Measurements from ENCODE around the gene ACADL.
"Not testable (repeated sequence)": the region's sequence is repeated elsewhere in the genome, so short reads cannot be mapped to it uniquely, and the experiment has no call there.

The ACADL gene

GRCh38 chr2:210203147-210203546 is 22.1 kb downstream of the ACADL start:
- FAIRE-seq = peak; percentile 52
- no peak for DNase-seq (ENCODE audit: low spot score)

- FAIRE-seq = no peak
- DNase-seq (ENCODE audit: low spot score) = no peak
These were observed 25.4 kb downstream of the ACADL start for GRCh38 chr2:210199854-210200253.

- FAIRE-seq (peak; percentile 93), DNase-seq (ENCODE audit: low spot score) (peak; percentile 22)
These were observed 26.0 kb downstream of the ACADL start for GRCh38 chr2:210199186-210199765.

DNA sequence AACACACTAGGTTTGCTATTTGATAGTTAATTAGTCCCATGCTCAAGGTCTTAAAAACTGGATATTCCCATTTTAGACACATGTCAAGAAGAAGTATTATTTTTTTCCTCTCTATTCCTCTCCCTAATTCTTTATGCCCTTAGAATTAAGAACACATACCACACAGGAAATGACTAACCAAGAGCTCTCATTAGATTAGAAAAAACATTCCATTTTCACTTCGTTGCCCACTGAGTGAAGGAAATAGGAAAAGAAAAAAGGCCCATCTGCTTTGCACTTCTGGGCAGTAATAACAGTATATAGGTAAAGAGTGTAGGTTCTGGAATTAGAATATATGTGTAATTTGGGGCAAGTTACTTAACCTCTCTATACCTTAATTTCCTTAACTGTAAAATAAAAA is 26.9 kb downstream of the ACADL start:
- peak; percentile 76 for FAIRE-seq
- DNase-seq (ENCODE audit: low spot score) = peak; percentile 16

DNA sequence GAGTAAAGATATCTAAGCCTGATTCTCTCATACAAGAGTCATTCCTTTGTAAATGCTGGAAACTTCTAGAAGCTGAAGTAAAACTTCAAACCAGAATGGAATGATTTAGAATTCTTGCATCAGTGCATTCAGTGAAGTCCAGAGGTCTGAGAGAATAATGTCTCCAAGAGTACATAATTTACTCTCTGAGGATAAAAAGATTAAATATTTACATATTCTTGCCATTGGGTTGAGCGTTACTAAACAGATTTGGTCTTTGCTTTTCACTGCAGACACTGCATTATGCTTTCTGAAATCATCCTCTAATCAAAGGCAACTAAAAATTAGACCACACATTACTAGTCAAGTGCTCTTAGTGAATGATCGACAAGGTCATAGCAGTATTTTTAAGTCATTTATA is 27.5 kb downstream of the ACADL start:
- DNase-seq (ENCODE audit: low spot score) = no peak
- no peak for FAIRE-seq

DNA sequence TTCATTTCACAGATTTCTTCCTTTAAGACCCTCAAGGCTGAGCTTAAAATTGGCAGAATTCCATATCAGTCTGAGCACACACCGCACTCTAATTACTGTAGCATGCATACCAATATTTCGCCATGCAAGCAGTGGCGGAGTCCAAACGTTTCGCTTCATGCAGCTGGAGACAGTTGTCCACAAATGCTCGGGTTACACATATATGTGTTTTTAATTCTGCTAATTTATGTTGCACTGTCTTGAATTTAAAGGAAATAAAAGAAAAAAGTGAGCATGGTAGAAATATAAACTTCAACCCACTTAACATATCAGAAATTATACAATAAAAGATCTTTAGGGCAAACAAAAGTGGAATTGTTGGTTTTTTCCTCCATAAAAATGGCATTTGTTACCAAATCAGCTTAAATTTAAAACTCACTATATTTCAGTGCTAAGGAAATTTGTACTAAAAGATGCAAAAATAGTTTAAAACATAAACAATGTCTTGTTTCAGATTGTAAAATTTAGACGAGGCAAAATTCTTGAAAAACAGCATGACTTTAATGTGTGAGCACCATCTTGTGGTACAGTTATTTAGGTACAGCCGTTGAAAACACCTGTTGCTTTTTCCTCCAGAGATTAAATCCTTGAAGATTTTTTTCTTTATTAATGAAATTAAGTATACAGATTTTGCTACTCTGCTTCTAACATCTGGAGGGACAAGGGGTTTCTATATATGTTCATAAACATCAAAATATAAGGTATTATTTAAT is 30.0 kb downstream of the ACADL start:
- DNase-seq (ENCODE audit: low spot score) (peak; percentile 41), FAIRE-seq (peak; percentile 89)

- peak; percentile 36 for DNase-seq (ENCODE audit: low spot score)
- FAIRE-seq = peak; percentile 89
These were observed 34.9 kb downstream of the ACADL start for GRCh38 chr2:210190345-210190744.

DNA sequence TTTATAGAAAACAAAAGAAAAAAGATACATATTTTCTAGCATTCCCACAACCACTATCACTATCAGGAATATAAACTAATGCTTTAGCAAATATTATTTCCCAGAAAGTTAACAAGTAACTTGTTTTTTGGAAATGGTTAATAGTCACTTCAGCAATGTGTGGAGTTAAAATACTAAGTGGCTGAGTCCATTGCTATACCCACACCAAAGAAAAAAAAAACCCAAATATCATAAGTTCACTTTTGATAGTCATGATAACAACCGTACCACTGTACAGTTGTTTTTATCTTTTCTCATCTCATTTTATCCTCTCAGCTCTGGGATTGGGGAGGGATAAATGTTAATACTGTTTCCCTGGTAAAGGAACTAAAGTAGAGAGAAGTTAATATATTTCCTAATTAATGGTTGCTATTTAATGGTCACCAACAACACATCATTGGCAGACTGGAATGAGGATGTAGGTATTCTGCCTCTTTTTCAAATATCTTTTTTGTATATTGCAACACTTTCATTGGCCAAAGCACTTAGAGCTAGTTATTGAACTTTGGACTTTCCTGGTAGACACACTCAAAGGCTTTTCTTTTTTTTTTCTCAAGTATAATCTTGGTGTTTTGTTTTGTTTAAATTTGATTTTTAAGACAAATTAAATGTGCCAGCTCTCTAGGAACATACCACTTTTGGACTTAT is 35.7 kb downstream of the ACADL start:
- FAIRE-seq = peak; percentile 82
- peak; percentile 41 for DNase-seq (ENCODE audit: low spot score)

GRCh38 chr2:210188755-210189154 is 36.5 kb downstream of the ACADL start:
- FAIRE-seq (no peak), DNase-seq (ENCODE audit: low spot score) (no peak)

GRCh38 chr2:210188190-210188589 is 37.1 kb downstream of the ACADL start:
- no peak for FAIRE-seq

DNA sequence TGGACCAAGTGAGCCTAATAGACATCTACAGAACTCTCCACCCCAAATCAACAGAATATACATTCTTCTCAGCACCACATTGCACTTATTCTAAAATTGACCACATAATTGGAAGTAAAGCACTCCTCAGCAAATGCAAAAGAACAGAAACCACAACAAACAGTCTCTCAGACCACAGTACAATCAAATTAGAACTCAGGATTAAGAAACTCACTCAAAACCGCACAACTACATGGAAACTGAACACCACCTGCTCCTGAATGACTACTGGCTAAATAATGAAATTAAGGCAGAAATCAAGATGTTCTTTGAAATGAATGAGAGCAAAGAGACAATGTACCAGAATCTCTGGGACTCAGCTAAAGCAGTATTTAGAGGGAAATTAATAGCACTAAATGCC is 41.3 kb downstream of the ACADL start:
- FAIRE-seq; DNase-seq (ENCODE audit: low spot score): not testable (repeated sequence)

More at GRCh38 chr2:210188190-210188589, 37.1 kb downstream of the ACADL start:
- no peak for DNase-seq (ENCODE audit: low spot score)

GRCh38 chr2:210181606-210182088 is 43.6 kb downstream of the ACADL start:
- not testable (repeated sequence) for DNase-seq (ENCODE audit: low spot score); FAIRE-seq

DNA sequence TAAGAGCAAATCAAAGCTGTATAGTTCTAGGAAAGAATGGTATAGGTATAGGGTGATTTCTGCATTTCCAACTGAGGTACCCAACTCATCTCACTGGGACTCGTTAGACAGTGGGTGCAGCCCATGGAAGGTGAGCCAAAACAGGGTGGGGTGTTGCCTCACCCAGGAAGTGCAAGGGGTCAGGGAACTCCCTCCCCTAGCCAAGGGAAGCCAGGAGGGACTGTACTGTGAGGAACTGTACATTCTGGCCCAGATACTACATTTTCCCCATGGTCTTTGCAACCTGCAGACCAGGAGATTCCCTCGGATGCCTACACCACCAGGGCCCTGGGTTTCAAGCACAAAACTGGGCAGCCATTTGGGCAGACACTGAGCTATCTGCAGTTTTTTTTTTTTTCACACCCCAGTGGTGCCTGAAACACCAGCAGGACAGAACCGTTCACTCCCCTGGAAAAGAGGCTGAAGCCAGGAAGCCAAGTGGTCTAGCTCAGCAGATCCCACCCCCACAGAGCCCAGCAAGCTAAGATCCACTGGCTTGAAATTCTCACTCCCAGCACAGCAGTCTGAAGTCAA is 44.1 kb downstream of the ACADL start:
- not testable (repeated sequence) for FAIRE-seq; DNase-seq (ENCODE audit: low spot score)

DNA sequence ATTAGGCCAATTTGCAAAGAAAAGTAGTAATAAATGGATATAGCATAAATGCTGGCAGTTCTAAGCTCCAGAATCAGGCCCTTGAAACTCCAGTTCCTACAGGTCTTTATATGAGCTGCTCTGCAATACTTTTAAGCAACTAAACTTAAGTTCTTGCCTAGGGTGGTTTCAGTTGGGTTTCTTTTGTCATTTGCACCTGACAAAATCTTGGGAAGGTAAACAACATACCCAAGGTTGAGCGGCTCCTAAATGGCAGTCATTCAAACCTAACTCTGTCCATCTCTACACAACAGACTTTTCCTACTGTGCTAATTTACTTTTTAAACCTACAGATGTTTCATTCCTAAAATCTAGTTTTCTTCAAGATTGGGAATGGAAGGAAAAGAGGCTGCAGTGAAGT is 44.8 kb downstream of the ACADL start:
- FAIRE-seq (no peak), DNase-seq (ENCODE audit: low spot score) (no peak)

DNA sequence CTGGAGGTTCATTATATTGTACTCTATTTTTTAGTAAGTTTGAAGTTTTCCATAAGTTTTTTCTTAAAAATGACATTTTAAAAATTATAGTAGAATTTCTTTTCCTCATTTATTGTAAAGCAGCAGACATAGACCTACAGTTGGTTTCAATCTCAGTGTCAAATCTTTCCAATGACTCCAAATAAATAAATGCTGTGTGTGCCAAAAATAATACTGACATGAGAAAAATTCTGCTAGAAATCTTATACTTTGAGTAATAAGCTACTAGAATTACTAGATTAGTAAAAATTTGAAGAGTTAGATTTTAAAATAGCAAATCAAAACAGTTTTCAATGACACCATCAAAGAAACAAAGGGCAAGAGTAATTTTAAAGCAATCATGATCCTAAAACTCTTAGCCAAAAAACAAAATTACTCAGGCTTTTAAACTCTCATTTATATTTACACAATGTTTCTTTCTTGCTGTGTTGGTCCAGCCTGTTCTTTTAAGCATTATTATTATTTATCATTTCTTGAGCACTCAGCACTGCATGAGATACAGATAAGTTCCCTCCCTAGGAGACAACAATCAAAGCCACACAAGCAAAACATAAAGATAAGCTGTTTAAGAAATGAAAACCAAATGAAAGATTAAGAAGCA is 45.8 kb downstream of the ACADL start:
- no peak for FAIRE-seq
- DNase-seq (ENCODE audit: low spot score) = no peak

GRCh38 chr2:210177769-210178168 is 47.5 kb downstream of the ACADL start:
- no peak for FAIRE-seq

DNA sequence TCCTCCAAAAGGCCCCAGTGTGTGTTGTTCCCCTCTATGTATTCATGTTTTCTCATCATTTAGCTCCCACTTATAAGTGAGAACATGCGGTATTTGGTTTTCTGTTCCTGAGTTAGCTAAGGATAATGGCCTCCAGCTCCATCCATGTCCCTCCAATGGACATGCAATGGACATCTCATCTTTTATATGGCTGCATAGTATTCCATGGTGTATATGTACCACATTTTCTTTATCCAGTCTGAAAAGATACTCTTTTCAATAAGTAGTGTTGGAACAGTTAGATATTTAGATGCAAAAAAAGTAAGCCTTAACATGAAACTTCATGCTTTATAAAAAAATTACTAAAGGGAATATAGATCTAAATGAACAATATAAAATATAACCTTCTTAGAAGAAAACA is 48.1 kb downstream of the ACADL start:
- not testable (repeated sequence) for DNase-seq (ENCODE audit: low spot score); FAIRE-seq

More at GRCh38 chr2:210177769-210178168, 47.5 kb downstream of the ACADL start:
- no peak for DNase-seq (ENCODE audit: low spot score)

DNA sequence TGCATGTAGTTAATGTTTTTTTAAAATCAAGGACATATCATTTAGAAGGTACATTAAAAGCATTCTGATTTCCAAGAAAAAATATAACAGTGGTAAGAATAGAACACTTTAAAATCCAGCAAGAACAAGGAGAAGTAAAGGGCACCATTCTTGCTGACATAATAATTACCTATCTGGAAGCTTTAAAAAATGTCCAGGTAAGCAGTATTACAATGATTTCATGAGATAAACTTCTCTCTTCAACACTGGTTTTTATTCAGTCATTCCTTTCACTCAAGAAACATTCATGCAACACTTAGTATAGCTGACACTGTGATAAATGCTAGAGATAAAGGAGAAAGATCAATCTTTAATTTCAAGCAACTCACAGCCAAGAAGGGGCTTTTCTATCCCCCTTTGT is 51.2 kb downstream of the ACADL start:
- no peak for DNase-seq (ENCODE audit: low spot score)
- FAIRE-seq = no peak

- FAIRE-seq = no peak
- no peak for DNase-seq (ENCODE audit: low spot score)
These were observed 53.0 kb downstream of the ACADL start for GRCh38 chr2:210172219-210172575.

DNA sequence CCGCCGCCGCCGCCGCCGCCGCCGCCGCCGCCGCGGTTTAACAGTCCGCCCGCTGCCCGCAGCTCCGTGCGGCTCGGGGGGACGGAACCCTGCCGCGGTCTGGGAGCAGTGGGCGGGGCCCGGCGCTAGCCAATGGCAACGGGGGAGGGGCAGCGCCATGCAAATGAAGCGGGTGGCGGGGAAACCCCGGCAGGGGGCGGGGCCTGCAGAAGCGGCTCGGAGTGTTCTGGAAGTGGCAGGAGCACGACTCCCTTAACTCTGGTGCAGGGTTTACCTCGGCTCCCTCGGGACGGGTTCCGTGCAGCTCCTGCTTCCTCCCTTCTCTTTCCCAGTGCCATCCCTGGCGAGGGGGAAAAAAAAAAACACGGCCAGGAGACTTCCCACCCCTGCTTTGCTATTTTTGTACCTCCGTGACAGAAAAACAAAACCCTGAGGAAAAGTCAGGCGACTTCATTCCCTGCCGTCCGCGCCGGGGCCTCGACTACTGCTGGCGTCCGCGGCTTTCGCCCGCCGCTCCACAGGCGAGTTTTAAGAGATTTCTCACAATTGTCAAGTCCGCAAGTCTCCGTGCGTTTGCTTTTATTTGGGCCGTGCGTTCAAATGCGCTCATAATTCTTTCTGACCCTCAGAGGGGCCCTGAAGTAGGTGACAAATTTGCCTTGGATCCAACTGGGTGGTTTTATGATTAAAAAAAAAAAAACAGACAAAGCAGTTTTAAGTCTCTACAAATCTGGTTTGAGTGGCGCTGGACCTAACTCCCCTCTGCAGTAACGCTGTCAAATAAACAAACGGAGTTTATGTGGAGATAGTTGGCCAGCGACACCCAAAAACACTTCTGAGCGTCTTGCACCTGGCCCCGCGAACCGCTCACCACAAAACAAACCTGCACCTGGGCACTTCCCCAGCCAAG is 53.7 kb downstream of the ACADL start, which contains the start of gene KANSL1L:
Gene KANSL1L, minus strand, starts transcription at position 101 of the 910 bp plus-strand sequence. CDS start 16,827 bp downstream, outside the sequence.
- peak; percentile 51 for FAIRE-seq
- DNase-seq (ENCODE audit: low spot score) = peak; percentile 91
